ENCODE measurements around the gene CNTNAP2.

Gene CNTNAP2

DNA sequence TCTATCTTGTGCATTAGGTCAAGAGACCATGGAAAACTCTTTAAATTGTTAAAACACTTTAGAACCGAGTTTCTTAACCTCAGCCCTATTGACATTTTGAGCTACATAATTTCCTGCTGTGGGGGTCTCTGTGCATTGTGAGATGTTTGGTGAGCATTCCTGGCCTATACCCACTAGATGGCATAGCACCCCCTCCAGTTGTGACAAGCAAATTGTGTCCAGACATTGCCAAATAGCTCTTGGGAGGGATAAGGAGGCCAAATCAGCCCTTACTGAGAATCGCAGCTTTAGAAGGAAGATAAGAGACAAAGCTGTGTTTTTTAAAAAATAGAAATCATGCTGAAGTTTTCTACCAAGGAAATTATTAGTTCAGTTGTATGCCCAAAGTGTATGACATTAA, 1315.5 kb downstream of the CNTNAP2 start:
- DNase-seq: no peak

DNA sequence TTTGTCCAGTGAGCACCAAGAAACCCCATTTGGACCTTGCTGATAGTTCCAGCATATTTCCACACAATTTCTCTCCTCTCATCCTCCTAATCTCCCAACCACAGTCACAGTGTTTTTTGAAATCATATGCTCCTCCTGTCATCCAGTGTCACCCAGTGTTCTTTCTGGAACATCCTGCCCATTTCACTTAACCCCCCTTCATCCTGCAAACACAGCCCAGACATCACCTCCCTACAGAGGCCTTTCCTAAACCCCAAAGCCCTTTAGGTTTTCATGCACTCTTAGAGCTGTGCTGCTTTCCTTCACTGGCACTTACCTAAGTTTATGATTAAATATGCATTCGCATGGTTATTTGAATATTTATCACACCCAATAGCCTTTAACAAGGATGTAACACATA, 1316.0 kb downstream of the CNTNAP2 start:
- no peak for DNase-seq

DNA sequence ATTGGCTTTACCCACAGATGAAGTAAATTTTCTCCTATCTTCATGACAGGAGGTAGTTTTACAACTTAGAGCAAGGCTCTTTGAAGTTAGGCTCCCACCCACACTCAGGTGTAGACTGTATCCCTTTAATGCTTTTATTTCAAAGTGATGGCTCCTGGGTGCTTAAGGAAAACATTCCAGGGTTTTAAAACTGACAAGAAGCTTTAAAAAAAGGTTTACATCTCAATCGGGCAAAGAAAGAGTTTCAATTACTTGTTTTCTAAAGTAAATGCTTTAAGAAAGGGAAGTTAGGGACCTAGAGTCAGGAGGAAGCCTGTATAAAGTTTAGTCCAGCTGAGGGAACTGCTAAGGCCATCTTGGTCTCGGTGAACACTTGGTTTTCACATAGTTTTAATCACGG, 1320.1 kb downstream of the CNTNAP2 start:
- DNase-seq: no peak

DNA sequence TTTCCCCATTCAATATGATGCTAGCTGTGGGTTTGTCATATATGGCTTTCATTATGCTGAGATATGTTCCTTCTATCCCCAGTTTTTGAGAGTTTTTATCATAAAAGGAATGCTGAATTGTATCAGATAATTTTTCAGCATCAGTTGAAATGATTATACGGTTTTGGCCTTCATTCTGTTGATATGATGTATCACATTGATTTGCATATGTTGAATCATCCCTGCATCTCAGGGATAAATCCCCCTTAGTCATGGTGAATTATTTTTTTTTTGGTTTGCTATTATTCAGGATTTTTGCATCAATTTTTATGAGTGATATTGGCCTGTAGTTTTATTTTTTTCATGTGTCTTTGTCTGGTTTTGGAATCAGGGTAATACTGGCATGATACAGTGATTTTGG, 1321.6 kb downstream of the CNTNAP2 start:
- DNase-seq: no peak

DNA sequence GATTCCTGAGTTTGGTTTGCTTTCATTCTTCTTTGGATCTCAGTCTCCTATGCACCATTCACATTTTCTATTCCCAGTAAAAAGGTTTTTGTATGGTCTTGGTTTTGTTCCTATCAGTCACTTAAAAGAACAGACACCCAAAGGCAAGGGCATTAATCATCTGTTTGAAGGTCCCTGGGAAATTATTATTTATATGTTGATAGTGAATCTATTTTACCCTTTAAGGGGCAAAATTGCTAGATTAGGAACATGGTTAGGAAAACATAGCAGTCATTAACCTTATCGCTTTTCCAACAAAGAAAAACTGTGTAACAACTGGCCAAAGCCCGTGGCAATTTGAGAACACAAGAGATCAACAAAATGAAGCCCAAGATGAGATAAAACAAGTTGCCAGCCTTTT, 1327.3 kb downstream of the CNTNAP2 start:
- no peak for DNase-seq

DNA sequence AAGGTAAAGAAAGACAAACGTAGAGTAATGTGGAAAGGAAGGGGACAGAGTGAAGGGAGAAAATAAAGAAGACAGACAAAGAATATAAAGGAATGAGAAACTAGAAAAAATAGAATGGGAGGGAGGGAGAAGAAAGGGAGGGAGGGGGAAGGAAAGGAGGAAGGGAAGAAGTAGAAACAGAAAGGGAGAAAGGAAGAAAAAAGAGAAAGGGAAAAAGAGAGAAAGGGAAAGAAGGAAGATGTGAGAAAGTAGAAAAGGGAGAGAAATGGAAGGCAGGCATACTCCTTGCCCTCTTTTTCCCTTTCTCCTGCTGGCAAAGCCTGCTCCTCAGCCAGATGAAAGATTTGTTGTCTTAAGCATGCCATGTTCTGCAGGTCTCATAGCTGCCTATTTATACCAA, 1336.2 kb downstream of the CNTNAP2 start:
- no peak for DNase-seq

DNA sequence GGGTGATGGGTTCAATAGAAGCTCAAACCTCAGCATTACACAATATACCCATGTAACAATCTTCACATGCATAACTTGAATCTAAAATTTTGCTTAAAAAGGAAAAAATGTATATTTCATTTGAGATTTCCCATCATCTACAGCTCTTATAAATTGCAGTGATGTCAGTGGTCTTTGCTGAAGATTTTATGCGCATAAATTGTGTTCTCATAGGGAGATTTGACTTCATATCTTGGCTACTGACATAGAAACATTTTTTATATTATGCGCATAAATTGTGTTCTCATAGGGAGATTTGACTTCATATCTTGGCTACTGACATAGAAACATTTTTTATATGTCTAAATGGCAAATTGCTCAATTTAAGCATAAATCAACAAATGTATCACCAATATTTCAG, 1348.6 kb downstream of the CNTNAP2 start:
- DNase-seq: no peak

DNA sequence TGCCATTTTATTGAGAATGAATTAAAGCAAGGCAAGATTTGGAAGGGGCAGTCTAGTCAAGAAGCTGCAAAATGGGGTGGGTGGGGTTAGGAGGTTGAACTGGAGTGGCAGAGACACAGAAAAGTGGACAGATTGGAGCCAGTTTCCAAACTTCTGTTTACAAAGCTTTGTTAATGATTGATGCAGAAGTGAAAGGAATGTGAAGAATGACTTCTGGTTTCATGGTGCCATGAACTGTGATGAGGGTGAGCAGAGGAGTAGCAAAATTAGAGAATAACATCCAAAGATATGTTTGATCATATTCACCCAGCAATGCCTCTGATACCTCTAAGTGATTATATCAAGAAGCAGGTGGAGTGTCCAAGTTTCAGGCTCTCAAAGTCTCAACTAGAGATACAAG, 1356.0 kb downstream of the CNTNAP2 start:
- DNase-seq: no peak

DNA sequence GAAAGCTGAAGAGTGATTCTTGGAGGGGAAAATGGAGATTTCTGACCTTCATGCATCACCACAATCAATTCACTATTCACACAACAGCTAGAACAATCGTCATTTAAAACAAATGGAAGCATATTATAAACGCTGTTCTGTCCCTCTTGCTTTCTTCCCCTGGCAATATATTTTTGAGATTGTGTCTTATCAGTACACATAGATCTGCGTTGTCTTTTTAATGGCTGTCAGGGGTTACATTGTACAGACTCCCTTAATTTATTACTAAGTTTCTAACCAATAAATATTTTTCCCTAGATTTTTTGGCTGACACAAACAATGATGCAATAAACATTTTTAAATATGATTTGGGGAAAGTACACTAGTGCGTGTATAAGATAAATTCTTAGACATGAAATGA, 1358.3 kb downstream of the CNTNAP2 start:
- DNase-seq: no peak

DNA sequence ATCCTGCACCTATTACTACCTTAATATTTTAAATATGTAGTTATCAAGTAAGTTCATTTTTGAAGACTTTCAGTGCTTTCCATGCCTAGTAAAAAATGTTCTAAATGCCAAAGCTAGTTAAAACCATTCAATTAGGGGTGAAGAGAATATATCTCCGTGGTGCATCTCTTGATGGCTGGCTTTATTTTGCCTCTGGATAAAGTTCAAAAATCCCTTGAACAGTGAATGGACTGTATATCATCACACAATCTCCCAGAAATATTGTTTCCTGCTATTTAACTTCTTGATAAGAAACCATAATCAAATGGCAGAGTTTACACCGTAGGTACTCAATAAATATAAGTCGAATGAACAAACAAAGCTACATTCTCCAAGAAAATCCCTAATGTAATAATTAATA, 1360.9 kb downstream of the CNTNAP2 start:
- no peak for DNase-seq

DNA sequence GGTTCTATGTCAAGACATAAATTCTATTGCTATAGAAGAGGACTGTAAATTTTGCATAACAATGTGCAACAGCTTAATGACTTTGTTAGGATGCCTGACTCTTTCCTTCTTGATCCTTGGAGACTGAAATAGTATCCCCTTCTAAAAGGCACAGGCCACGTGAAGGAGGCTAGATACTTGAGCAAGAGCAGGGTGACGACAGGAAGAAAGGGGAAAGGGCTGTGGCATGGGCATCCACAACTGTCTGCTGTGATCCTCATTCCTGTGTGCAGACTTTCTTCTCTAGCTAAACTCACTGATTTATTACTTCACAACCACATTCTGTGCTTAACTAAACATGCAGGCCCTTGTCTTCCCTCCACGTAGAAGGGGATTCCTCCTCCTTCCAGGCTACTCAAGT, 1362.2 kb downstream of the CNTNAP2 start:
- no peak for DNase-seq

DNA sequence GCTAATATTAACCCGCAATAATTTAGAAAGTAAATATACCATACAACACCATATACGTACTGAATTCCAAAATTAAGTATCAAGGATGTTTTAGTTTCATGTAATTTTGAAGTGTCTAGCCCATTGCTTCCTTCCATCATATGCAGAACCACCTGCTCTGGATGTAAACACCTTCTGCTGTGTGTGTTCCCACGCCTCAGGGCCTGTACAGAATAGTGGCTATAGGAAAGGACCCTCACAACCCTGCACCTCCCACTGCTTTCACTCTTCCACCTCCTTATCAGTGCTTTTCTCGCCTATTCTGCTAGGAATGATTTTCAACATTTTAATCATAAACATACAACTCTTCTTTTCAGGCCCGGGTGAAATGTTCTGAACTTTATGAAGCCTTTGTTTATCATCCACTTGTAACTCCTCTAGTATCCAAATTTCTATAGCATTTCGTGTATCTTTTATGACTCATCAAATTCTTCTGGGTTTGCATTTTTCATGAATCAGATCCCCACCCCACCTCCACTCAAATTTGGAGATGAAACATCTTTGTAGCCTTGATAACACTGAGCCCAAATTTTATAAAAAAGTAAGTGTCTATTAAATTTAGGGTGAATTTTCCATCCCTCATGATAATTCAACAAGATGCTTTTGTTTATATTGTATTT, 1367.2 kb downstream of the CNTNAP2 start:
- DNase-seq: no peak

DNA sequence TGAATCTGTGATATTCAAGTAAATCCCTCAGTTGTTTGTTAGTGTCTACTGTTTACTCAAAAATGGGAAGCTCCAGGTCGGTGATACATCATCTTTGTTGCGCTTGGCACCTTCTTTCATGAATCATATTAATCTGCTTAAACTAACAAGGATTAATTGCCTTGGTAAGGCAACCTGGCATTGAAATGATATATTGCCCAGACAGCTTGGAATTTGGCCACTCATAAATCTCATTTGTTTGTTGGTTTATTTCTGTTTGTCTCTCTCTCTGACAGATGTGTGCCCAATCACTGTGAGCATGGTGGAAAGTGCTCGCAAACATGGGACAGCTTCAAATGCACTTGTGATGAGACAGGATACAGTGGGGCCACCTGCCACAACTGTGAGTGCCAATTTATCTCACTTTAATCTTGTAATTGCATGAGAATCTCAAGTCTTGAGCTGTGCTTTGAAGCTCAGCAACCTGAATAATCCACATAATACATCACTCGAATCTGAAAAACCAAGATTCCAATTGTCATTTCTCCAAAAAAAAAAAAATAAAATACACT, 1369.1 kb downstream of the CNTNAP2 start:
- DNase-seq: peak; percentile 36

DNA sequence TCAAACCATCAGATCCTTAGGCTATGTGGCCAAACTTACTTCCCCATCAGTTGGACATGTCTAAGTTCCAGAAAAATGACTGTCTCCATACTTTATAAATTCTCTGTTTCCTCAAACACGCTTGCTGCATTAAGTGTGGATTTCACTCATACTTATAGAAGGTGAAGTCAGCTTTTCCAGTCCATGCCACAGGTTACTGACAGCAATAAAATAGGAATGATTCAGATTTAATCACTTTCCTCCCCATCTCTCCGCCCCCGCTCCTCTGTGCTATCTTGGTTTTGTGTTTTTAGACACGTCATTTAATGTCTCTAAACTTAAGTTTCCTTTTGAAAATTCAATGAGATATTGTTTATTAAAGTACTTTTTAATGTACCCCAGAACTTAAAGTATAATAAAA, 1376.0 kb downstream of the CNTNAP2 start:
- no peak for DNase-seq

DNA sequence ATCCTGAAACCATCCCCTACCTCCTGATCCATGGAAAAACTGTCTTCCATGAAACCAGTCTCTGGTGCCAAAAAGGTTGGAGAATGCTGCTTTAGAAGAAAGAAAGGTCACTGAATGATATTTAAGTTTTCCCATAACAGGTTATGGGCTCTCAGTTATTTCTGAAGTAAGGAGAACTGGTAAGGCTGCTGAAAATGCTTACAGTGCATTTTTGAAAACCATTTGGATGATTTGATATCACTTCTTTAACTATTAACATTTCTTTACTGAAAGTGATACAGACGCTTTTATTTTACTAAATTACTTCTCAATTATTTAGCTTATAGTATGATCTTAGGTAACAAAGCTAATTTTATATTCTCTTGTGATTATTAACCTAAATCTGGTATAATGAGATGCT, 1379.6 kb downstream of the CNTNAP2 start:
- DNase-seq: no peak

DNA sequence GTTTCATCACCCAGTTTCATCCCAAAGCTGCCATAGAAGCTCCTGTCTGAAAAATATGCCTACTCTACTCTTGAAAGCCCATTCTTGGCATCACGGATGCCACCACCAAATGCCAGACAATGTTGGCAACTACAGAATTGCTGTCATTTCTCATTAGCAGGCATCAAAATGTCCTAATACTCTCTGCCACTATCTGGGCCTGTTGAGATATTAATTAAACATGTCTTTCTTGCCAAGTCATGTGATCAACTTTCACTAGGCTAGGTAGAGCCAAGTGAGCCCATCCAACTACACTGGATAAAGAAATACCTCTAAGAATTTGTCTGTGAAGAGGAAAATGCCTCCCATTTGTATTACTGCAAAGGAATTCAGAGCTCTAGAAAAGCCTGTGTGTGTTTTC, 1380.6 kb downstream of the CNTNAP2 start:
- DNase-seq: no peak

DNA sequence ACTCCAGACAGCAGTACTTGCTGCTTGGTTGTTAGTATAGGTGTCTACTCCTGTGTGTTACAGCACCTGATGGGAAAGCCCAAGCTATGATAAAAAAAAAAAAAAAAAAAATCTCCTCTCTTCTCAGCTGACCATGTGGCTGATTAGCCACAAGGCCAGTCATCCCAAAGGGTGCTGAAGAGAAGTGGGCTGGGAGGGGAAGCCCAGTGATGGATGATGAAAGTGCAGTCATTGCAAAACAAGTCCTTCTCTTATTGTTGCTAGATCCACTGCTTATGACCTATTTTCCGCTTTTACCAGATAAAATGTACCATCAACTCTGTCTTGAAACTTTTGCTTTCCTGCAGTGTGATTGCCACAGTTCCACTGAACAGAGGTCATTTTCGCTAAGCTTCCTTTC, 1381.5 kb downstream of the CNTNAP2 start:
- DNase-seq: no peak

DNA sequence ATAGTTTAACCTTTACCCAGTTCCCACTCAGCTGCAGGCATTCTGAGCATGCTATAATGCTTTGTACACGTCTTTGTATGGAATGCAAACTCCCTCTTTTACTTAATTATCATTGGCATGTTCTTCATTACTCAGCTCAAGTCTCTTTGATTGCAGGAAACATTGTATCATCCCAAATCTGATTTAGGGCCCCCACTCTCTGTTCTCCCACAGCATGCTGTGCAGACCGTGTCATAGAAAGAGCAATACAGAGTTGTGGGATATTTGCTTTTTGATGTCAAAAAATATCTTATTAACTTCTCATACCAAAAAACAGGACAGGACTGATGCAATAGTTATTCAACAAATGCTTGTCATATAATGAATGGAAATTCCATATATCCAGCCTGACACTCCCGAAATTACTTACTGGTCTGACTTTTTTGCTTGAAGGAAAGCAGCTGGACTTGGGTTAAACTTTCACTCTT, 1392.5 kb downstream of the CNTNAP2 start:
- DNase-seq: no peak

DNA sequence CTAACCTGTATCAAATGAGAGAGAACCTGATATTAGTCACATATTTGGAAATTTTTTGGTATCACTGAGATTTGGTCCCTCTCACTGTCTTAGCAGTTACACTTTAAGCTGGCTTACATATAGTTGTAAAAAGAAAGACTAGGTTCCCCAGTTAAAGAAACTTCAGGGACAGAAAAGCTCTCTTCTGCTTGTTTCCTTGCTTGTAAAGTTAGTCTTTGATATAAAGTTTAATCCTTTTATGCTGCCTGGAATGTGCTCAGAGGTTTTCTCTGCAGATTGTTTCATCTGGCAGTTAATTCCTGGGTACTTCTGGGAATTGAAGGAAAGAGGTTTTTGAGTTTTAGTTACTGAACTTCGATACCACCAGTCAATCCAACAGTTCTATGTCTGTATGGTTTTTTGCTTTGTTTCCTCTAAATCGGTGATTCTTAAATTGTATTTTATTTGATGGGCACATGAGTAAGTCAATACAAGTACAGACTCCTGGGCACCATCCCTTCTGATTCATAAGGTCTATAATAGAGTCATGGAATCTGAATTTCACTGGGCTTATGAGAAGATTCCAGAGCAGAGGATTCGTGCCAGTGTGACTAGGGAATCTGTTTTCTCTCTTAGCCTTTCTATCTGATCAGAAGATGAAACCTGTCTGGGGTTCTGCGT, 1393.1 kb downstream of the CNTNAP2 start:
- DNase-seq: no peak

DNA sequence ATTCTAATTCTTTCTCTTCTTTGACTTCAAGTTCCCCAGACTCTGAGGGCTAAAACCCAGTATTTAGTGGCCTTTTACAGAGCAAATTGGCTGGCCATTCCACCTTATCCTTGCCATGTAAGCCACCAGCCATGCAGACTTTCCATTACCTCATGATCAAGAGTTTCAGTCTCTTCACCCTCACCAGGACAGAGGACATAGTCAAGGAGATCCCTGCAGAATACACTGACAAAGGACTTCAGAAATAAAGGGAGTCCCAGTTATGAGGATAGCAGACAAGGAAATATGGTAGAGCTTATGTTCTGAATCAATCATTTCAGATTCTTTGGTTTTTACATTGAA, 1393.6 kb downstream of the CNTNAP2 start:
- DNase-seq: no peak

DNA sequence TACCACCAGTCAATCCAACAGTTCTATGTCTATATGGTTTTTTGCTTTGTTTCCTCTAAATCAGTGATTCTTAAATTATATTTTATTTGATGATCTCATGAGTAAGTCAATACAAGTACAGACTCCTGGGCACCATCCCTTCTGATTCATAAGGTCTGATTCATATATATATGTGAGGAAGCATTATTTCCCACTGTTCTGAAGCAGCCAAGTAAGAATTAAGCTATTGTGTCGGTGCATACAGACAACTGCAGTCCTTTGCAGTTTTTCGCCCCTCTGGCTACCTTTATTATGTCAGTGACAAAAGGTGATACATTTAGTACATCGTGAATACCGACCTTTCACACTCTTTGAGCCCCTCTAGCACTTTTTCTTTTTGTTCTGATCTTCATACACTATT, 1394.3 kb downstream of the CNTNAP2 start:
- no peak for DNase-seq

DNA sequence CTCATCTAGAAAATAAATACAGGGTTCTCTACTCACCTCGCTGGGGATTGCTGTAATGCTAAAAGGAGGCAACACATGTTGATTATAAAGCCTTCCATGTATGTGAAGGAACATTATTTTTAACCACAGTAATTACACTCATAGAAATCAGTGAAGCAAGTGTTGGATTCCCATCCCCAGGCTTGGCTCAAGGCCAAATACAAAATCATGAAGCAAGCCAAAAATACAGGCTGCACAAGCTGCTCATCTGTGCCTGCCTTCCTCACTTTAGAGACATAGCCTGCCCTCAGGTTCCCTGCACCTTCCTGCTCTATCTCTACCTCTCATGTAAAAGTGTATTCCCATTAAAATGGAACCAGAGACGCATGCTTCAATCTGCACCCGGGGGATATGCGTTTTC, 1396.8 kb downstream of the CNTNAP2 start:
- no peak for DNase-seq

DNA sequence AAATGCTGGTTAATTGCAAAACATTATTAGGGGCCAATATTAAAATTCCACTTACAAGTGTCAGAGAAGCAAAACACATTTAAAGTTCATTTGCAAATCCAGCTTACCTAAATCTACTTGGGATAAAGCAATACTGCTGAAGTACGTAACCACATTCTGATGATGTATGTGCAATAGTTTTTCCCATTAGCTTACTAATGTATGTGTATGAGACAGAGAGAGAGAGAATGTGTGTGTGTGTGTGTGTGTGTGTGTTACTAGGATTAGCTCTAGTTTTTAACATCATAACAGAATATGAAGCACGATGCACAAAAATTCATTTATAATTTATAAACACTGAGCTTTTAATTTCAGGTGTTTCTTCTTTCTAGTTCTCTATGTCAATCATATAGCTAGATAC, 1399.8 kb downstream of the CNTNAP2 start:
- DNase-seq: no peak

DNA sequence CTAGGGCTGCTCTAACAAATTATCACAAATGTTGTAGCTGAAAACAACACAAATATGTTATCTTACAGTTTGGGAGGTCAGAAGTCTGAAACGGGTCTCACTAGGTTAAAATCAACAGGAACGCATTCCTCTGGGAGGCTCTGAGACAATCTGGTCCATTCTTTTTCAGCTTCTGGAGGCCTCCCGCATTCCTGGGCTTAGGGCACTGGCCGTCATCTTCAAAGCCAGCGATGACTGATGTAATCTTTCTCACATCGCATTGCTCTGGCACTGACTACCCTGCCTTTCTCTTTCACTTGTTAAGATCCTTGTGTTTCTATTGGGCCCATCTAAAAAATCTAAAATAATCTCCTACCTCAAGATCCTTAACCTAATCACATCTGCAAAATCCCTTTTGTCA, 1402.5 kb downstream of the CNTNAP2 start:
- no peak for DNase-seq

DNA sequence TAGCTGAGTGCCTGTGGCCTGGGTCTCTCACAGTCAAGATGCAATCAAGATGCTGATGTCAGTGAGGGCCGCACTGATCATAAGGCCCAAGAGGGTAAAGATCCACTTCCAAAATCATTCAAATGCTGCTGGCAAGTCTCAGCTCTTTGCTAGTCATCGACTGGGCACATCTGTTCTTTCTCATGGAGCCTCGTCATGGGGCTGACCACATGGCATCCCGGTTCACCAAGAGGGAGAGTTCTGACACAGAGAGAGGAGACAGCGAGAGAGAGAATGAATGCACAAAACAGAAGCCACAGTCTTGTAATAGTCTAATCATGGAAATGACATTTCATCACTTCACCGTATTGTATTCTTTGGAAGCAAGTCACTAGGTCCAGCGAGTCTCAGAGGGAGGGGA, 1406.5 kb downstream of the CNTNAP2 start:
- DNase-seq: no peak

Measured in NCI-H510A treated with DMSO at 0.1 percent for 48 hours (cell line).